DOHH2 (cell line): Measurements from ENCODE around the gene AKAP1.

ENCODE experiments used
- H3F3A ChIP-seq: fragments of 200-600 bp; sonication (generic), shearing (Covaris generic); 2 replicates; pipeline ENCODE4 v1.6.0; 2016; ENCODE audit warnings: antibody characterized with exemption, mild to moderate bottlenecking; ENCODE audit not compliant: control insufficient read depth, insufficient read depth
- H3K27ac ChIP-seq: fragments of 200-600 bp; sonication (generic); 2 replicates; pipeline ENCODE4 v1.5.1; 2014; ENCODE audit warnings: low read depth, mild to moderate bottlenecking, low read length, moderate library complexity
- H3K27me3 ChIP-seq: fragments of 200-600 bp; sonication (generic); 2 replicates; pipeline ENCODE4 v1.6.1; 2014; ENCODE audit warnings: mild to moderate bottlenecking, low read length, mixed read lengths; ENCODE audit not compliant: control insufficient read depth
- H3K36me3 ChIP-seq: fragments of 200-600 bp; sonication (generic); 2 replicates; pipeline ENCODE4 v1.6.1; 2014; ENCODE audit warnings: mild to moderate bottlenecking, low read length, moderate library complexity, mixed read lengths; ENCODE audit not compliant: control insufficient read depth
- H3K4me1 ChIP-seq: fragments of 200-600 bp; sonication (generic); 2 replicates; pipeline ENCODE4 v1.6.1; 2014; ENCODE audit warnings: mild to moderate bottlenecking, low read length, mixed read lengths; ENCODE audit not compliant: control insufficient read depth
- H3K4me2 ChIP-seq: fragments of 200-600 bp; sonication (generic); 2 replicates; pipeline ENCODE4 v1.6.0; 2014; ENCODE audit warnings: mild to moderate bottlenecking, low read length, moderate library complexity
- H3K4me3 ChIP-seq: fragments of 200-600 bp; sonication (generic); 2 replicates; pipeline ENCODE4 v1.5.1; 2014; ENCODE audit warnings: mild to moderate bottlenecking, low read length, mixed read lengths
- H3K79me2 ChIP-seq: fragments of 200-600 bp; sonication (generic); 2 replicates; pipeline ENCODE4 v1.6.1; 2014; ENCODE audit warnings: mild to moderate bottlenecking, low read length, mixed read lengths; ENCODE audit not compliant: control insufficient read depth
- H3K9me2 ChIP-seq: fragments of 200-600 bp; sonication (generic); replicated peaks from 2 replicates; pipeline ENCODE4 v1.6.1; 2014; ENCODE audit warnings: mild to moderate bottlenecking, low read length, mixed read lengths; ENCODE audit not compliant: control insufficient read depth
- H3K9me3 ChIP-seq: fragments of 200-600 bp; sonication (generic); 2 replicates; pipeline ENCODE4 v1.6.1; 2014; ENCODE audit warnings: antibody characterized with exemption, low read length, mixed read lengths; ENCODE audit not compliant: control insufficient read depth, insufficient read depth
- H4K20me1 ChIP-seq: fragments of 200-600 bp; sonication (generic); 2 replicates; pipeline ENCODE4 v1.6.0; 2014; ENCODE audit warnings: low read depth, mild to moderate bottlenecking, antibody characterized with exemption, low read length, moderate library complexity; ENCODE audit not compliant: control insufficient read depth, insufficient read depth
- EZH2phosphoT487 ChIP-seq: fragments of 200-600 bp; sonication (generic); IDR thresholded peaks from 2 replicates; pipeline ENCODE4 v1.6.1; 2017; ENCODE audit warnings: borderline replicate concordance, mild to moderate bottlenecking, antibody characterized with exemption, low read length, moderate library complexity, mixed read lengths
- TF ChIP-seq, protein P1 (sequence below): fragments of 200-600 bp; sonication (generic); IDR thresholded peaks from one replicate; pipeline ENCODE4 v1.5.1; 2014; ENCODE audit warnings: antibody characterized with exemption, mild to moderate bottlenecking, low read depth, low read length; ENCODE audit not compliant: poor library complexity, severe bottlenecking

AKAP1 gene

DNA sequence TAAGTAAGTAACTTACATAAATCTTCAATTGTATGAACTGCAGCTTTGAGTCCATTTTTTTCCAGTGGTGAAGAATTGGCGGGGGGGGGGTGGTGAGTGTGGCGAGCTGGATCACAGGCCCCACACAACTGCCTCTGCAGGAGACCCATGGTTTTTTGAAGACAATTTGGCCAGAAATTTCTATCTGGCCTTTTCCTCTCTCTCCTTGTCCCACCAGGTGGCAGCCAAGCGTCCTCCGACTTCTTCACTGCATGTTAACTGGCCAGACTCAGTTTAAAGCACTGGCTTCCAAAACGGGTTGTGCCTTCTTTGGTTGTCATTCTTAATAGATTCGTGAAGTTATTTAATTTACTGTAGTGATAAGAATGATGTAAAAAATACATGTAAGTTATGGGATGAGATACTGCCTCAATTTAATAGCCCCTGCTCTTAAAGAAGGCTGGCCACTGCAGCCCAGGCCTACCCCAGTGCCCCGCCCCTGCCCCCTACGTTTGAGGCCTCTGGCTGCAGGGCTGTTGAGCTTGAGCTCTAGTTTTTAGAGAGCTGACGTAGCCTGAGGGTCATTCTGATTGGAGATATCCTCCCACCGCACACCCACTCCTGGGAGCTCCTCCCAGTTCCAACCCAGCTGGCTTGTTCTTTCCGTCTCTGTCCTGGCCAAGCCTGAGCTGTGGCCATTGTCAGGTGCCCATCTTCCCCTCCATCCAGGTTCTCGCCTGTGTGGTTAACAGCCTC, 36.4 kb downstream of the AKAP1 start:
- Histone ChIP-seq H3K36me3 (peaks cover 74% of the 10 kb centered on the region), H3K4me2 (no peak overlapping the region), H3K27ac (no peak overlapping the region)

DNA sequence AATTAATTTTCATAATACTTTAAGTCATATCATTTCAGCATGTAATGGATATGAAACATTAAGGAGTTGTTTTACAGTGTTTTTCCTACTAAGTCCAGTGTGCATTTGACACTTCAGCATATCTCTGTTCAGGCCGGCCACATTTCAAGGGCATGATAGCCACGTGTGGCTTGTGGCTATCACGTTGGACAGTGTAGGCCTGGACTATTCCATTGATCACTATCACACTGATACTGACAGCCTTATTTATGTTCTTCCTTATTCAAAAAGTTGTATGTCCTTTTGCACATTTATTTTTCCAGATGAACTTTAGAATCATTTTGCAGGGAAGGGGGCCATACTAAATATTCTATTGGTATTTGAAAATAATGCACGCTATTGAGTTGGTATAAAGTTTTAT, 39.0 kb downstream of the AKAP1 start:
- no peak for TF ChIP-seq EZH2phosphoT487
- TF ChIP-seq, protein P1, sequence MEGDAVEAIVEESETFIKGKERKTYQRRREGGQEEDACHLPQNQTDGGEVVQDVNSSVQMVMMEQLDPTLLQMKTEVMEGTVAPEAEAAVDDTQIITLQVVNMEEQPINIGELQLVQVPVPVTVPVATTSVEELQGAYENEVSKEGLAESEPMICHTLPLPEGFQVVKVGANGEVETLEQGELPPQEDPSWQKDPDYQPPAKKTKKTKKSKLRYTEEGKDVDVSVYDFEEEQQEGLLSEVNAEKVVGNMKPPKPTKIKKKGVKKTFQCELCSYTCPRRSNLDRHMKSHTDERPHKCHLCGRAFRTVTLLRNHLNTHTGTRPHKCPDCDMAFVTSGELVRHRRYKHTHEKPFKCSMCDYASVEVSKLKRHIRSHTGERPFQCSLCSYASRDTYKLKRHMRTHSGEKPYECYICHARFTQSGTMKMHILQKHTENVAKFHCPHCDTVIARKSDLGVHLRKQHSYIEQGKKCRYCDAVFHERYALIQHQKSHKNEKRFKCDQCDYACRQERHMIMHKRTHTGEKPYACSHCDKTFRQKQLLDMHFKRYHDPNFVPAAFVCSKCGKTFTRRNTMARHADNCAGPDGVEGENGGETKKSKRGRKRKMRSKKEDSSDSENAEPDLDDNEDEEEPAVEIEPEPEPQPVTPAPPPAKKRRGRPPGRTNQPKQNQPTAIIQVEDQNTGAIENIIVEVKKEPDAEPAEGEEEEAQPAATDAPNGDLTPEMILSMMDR = no peak
- no peak overlapping the region for H3K4me3 ChIP-seq
- no peaks in the 10 kb centered on the region for H3K9me3 ChIP-seq
- peaks cover 48% of the 10 kb centered on the region for H3K36me3 ChIP-seq
- H3F3A ChIP-seq = no peaks in the 10 kb centered on the region; the same call in none of the 2 replicates
- no peak overlapping the region for H3K27ac ChIP-seq
- no peak overlapping the region for H3K4me2 ChIP-seq
- no peaks in the 10 kb centered on the region for H3K9me2 ChIP-seq
- H4K20me1 ChIP-seq = no peaks in the 10 kb centered on the region; the same call in 1 of the 2 replicates
- H3K4me1 ChIP-seq = no peaks in the 10 kb centered on the region
- H3K27me3 ChIP-seq = no peaks in the 10 kb centered on the region
- no peaks in the 10 kb centered on the region for H3K79me2 ChIP-seq

More for the DNA sequence above, 36.4 kb downstream of the AKAP1 start:
- no peaks in the 10 kb centered on the region; the same call in 1 of the 2 replicates for H4K20me1 ChIP-seq
- no peaks in the 10 kb centered on the region for H3K9me3 ChIP-seq
- H3K27me3 ChIP-seq = no peaks in the 10 kb centered on the region
- no peak overlapping the region for H3K4me3 ChIP-seq
- no peaks in the 10 kb centered on the region for H3K79me2 ChIP-seq
- no peaks in the 10 kb centered on the region for H3K9me2 ChIP-seq
- H3K4me1 ChIP-seq = no peaks in the 10 kb centered on the region
- TF ChIP-seq, protein P1 = peak; percentile 48
- no peak for TF ChIP-seq EZH2phosphoT487
- no peaks in the 10 kb centered on the region; the same call in none of the 2 replicates for H3F3A ChIP-seq

DNA sequence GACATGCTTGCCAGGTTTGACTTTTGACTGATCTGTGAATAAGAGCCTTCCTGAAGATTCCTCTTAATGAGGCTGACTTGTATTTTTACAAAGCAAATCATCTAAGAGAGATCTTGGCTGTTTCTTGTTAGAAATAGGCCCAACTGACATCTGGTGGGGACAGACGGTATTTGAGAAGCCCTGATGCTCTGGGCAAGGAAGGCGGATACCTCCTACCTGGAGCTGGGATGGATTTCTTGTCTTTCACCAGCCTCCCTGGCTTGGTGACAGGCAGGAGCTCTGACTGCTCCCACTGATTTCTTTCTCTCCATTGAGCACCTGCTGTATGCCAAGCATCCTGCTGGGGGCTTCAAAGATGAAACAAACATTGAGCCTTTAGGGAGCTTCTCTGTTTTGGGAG, 40.4 kb downstream of the AKAP1 start:
- H3K36me3 ChIP-seq = peaks cover 38% of the 10 kb centered on the region
- H3K27me3 ChIP-seq = no peaks in the 10 kb centered on the region
- no peak overlapping the region for H3K27ac ChIP-seq
- no peak overlapping the region for H3K4me3 ChIP-seq
- no peaks in the 10 kb centered on the region for H3K79me2 ChIP-seq
- no peaks in the 10 kb centered on the region; the same call in 1 of the 2 replicates for H4K20me1 ChIP-seq
- no peak overlapping the region for H3K4me2 ChIP-seq
- no peak for TF ChIP-seq EZH2phosphoT487
- TF ChIP-seq, protein P1 = no peak
- no peaks in the 10 kb centered on the region; the same call in none of the 2 replicates for H3F3A ChIP-seq
- H3K9me3 ChIP-seq = no peaks in the 10 kb centered on the region
- no peaks in the 10 kb centered on the region for H3K4me1 ChIP-seq
- no peaks in the 10 kb centered on the region for H3K9me2 ChIP-seq
